ENCODE results near the gene CERK.

DNA sequence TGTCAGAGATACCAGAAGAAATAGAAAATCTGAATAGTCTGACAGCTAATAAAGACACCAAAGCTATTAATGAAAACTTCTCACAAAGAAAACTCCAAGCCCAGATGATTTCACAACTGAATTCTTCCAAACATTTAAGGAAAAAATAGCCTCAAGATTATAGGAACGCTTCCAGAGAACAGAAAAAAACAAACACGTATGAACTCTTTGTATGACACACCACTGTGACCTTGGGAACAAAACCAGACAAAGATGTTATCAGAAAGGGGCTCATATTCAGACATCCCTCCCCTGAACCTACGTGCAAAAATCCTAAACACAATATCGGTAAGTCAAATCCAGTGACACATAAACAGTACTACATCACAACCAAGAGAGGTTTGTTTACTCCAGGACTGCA lies 23.5 kb downstream of the CERK start:
- TF ChIP-seq, protein P1, sequence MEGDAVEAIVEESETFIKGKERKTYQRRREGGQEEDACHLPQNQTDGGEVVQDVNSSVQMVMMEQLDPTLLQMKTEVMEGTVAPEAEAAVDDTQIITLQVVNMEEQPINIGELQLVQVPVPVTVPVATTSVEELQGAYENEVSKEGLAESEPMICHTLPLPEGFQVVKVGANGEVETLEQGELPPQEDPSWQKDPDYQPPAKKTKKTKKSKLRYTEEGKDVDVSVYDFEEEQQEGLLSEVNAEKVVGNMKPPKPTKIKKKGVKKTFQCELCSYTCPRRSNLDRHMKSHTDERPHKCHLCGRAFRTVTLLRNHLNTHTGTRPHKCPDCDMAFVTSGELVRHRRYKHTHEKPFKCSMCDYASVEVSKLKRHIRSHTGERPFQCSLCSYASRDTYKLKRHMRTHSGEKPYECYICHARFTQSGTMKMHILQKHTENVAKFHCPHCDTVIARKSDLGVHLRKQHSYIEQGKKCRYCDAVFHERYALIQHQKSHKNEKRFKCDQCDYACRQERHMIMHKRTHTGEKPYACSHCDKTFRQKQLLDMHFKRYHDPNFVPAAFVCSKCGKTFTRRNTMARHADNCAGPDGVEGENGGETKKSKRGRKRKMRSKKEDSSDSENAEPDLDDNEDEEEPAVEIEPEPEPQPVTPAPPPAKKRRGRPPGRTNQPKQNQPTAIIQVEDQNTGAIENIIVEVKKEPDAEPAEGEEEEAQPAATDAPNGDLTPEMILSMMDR (IDR thresholded peaks at IDR 0.05): no peak
- no peak for TF ChIP-seq POLR2AphosphoS5 (IDR thresholded peaks at IDR 0.05)
- no peak for TF ChIP-seq POLR2A (IDR thresholded peaks at IDR 0.05)
